Rectal smooth muscle tissue (tissue), 1 donor: ENCODE data around the gene TMEM115.

Source experiments
- H3K27ac ChIP-seq: one replicate; pipeline ENCODE4 v1.7.0; 2013; ENCODE audit warnings: low read depth, low read length, inconsistent platforms
- H3K27me3 ChIP-seq: one replicate; pipeline ENCODE4 v1.7.0; 2013; ENCODE audit warnings: low read length; ENCODE audit not compliant: control insufficient read depth, insufficient read depth
- H3K36me3 ChIP-seq: one replicate; pipeline ENCODE4 v1.7.0; 2013; ENCODE audit warnings: low read length; ENCODE audit not compliant: control insufficient read depth, insufficient read depth
- H3K4me1 ChIP-seq: one replicate; pipeline ENCODE4 v1.7.0; 2013; ENCODE audit warnings: low read length; ENCODE audit not compliant: control insufficient read depth, insufficient read depth
- H3K4me3 ChIP-seq: one replicate; pipeline ENCODE4 v1.7.0; 2013; ENCODE audit warnings: low read length
- H3K9ac ChIP-seq: one replicate; pipeline ENCODE4 v1.7.0; 2013; ENCODE audit warnings: low read length

The TMEM115 gene

GRCh38 chr3:50373146-50374051, 14.1 kb upstream of the TMEM115 start:
- Histone ChIP-seq H3K27ac (no peak overlapping the region), H3K9ac (no peak overlapping the region), H3K27me3 (peaks cover 3% of the 10 kb centered on the region), H3K36me3 (no peaks in the 10 kb centered on the region), H3K4me3 (no peak overlapping the region), H3K4me1 (no peaks in the 10 kb centered on the region)

GRCh38 chr3:50372349-50372748, 13.0 kb upstream of the TMEM115 start:
- H3K36me3 ChIP-seq, result no peaks in the 10 kb centered on the region
- no peak overlapping the region for H3K4me3 ChIP-seq
- no peak overlapping the region for H3K27ac ChIP-seq
- no peaks in the 10 kb centered on the region for H3K4me1 ChIP-seq
- peaks cover 3% of the 10 kb centered on the region for H3K27me3 ChIP-seq
- no peak overlapping the region for H3K9ac ChIP-seq

GRCh38 chr3:50371133-50371685, 11.9 kb upstream of the TMEM115 start:
- Histone ChIP-seq H3K27ac (no peak overlapping the region), H3K4me3 (no peak overlapping the region), H3K4me1 (no peaks in the 10 kb centered on the region), H3K36me3 (no peaks in the 10 kb centered on the region), H3K27me3 (peaks cover 3% of the 10 kb centered on the region), H3K9ac (no peak overlapping the region)

- Histone ChIP-seq H3K4me3 (no peak overlapping the region), H3K27me3 (peaks cover 3% of the 10 kb centered on the region), H3K4me1 (no peaks in the 10 kb centered on the region), H3K27ac (no peak overlapping the region), H3K9ac (no peak overlapping the region), H3K36me3 (no peaks in the 10 kb centered on the region)
Measured at GRCh38 chr3:50370594-50370993, 11.3 kb upstream of the TMEM115 start.

DNA sequence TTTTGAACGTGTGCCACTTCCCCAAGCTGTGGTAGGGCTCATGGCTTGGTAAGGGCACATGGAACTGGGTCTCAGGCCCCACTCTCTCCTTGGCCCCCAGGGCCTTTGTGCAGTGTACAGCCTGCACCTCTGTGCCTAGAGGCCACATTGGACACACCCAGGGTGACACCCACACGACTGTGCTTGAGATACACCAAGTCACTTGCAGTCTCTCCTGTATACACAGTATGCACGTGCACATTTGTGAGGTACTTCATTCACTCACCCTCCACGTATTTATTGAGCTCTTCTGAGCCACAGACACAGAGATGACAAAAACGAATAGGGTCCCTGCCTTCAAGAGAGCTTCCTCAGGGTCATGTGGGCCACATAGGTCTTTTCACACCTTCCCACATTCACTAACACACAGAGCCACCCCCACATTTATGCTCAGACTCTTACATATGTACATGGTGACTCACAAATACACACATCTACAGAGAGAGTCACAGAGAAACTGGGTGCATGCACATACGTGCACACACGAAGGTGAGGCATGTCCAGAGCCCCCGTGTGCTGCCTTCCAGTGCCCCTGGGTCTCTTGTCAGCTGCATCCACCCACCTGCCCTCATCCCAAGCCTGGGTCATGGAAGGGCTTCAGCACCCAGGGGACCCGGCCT, 9.8 kb upstream of the TMEM115 start:
- Histone ChIP-seq H3K27ac (no peak overlapping the region), H3K4me3 (no peak overlapping the region), H3K9ac (no peak overlapping the region), H3K27me3 (peaks cover 3% of the 10 kb centered on the region), H3K4me1 (peaks cover 2% of the 10 kb centered on the region), H3K36me3 (no peaks in the 10 kb centered on the region)

- H3K27me3 ChIP-seq, result peaks cover 3% of the 10 kb centered on the region
- peak overlapping the region; percentile 75 for H3K9ac ChIP-seq
- peak overlapping the region; percentile 77 for H3K4me3 ChIP-seq
- H3K4me1 ChIP-seq, result peaks cover 2% of the 10 kb centered on the region
- H3K27ac ChIP-seq, result no peak overlapping the region
- no peaks in the 10 kb centered on the region for H3K36me3 ChIP-seq
Measured at GRCh38 chr3:50365842-50366220, 6.5 kb upstream of the TMEM115 start.

GRCh38 chr3:50365080-50365841, 5.9 kb upstream of the TMEM115 start:
- peak overlapping the region; percentile 65 for H3K27ac ChIP-seq
- peak overlapping the region; percentile 77 for H3K4me3 ChIP-seq
- H3K9ac ChIP-seq, result peak overlapping the region; percentile 75
- H3K27me3 ChIP-seq, result peaks cover 3% of the 10 kb centered on the region
- no peaks in the 10 kb centered on the region for H3K36me3 ChIP-seq
- H3K4me1 ChIP-seq, result peaks cover 2% of the 10 kb centered on the region

- Histone ChIP-seq H3K4me3 (peak overlapping the region; percentile 61), H3K4me1 (peaks cover 4% of the 10 kb centered on the region), H3K27ac (peak overlapping the region; percentile 65), H3K36me3 (no peaks in the 10 kb centered on the region), H3K9ac (peak overlapping the region; percentile 10), H3K27me3 (peaks cover 2% of the 10 kb centered on the region)
Measured at GRCh38 chr3:50364573-50365079, 5.3 kb upstream of the TMEM115 start.

GRCh38 chr3:50359760-50360110, 414 bp upstream of the TMEM115 start:
- Histone ChIP-seq H3K4me1 (peaks cover 32% of the 10 kb centered on the region), H3K27ac (no peak overlapping the region), H3K27me3 (no peaks in the 10 kb centered on the region), H3K36me3 (peaks cover 7% of the 10 kb centered on the region), H3K9ac (no peak overlapping the region), H3K4me3 (peak overlapping the region; percentile 60)

GRCh38 chr3:50358355-50358910, 888 bp downstream of the TMEM115 start:
- Histone ChIP-seq H3K4me1 (peaks cover 30% of the 10 kb centered on the region), H3K27ac (peak overlapping the region; percentile 92), H3K27me3 (no peaks in the 10 kb centered on the region), H3K4me3 (peak overlapping the region; percentile 95), H3K9ac (peak overlapping the region; percentile 96), H3K36me3 (peaks cover 12% of the 10 kb centered on the region)

DNA sequence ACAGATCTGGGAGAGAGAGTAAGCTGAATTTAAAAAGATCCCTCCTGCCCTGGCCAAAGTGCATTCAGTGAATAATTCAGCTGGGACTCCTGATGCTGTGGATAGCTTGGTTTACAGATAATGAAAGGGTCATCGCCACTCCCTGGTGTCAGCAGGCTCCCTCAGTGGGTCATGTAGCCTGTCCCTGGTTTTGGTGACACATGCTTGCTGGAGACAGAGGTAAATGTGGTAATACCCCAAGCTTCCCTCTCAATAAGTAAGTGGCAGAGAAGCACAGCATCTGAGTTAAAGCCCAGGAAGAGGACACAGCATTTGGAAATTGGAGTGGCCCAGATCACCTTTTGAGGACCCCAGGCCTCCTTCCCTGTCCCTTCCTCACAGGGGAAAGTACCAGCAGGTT, 1.8 kb downstream of the TMEM115 start:
- no peak overlapping the region for H3K27ac ChIP-seq
- H3K4me1 ChIP-seq, result peaks cover 30% of the 10 kb centered on the region
- H3K27me3 ChIP-seq, result no peaks in the 10 kb centered on the region
- peak overlapping the region; percentile 39 for H3K9ac ChIP-seq
- peak overlapping the region; percentile 95 for H3K4me3 ChIP-seq
- peaks cover 18% of the 10 kb centered on the region for H3K36me3 ChIP-seq

GRCh38 chr3:50356553-50356952, 2.8 kb downstream of the TMEM115 start:
- H3K4me3 ChIP-seq, result peak overlapping the region; percentile 11
- H3K27ac ChIP-seq, result no peak overlapping the region
- H3K4me1 ChIP-seq, result peaks cover 32% of the 10 kb centered on the region
- H3K27me3 ChIP-seq, result no peaks in the 10 kb centered on the region
- H3K9ac ChIP-seq, result no peak overlapping the region
- H3K36me3 ChIP-seq, result peaks cover 18% of the 10 kb centered on the region
